GM12891 (cell line): ENCODE data around the gene ANKRD61.

Experiments used
- PAX5 ChIP-seq: IDR thresholded peaks from 2 replicates; pipeline ENCODE4 v1.6.1; 2011; ENCODE audit warnings: low read length, moderate library complexity, mild to moderate bottlenecking; ENCODE audit not compliant: insufficient read depth, severe bottlenecking
- POLR2A ChIP-seq: IDR thresholded peaks from 2 replicates; pipeline ENCODE4 v1.6.1; 2011; ENCODE audit warnings: low read depth, low read length, control low read depth
- POLR2AphosphoS5 ChIP-seq: IDR thresholded peaks from 2 replicates; pipeline ENCODE4 v1.6.1; 2011; ENCODE audit warnings: low read depth, low read length, control low read depth
- POU2F2 ChIP-seq: IDR thresholded peaks from 2 replicates; pipeline ENCODE4 v1.6.1; 2011; ENCODE audit warnings: low read depth, mild to moderate bottlenecking, control low read depth, low read length, moderate library complexity
- TAF1 ChIP-seq: IDR thresholded peaks from 2 replicates; pipeline ENCODE4 v1.6.1; 2011; ENCODE audit warnings: low read depth, low read length, control low read depth

GRCh38 chr7:6035686-6036085, 4.5 kb downstream of the ANKRD61 start:
- no peak for TF ChIP-seq POLR2AphosphoS5
- TF ChIP-seq POLR2A, result no peak
- TF ChIP-seq TAF1, result no peak
- TF ChIP-seq PAX5, result no peak
- TF ChIP-seq POU2F2, result no peak
